Gastrocnemius medialis (tissue), 4 donors: ENCODE measurements around the gene TFPI. TPM values are rescaled to one million over a fixed set of nuclear protein-coding genes. Genes with fewer than 3 reads are reported as not detected.

Experiments
- ATAC-seq, 2 donors: fragments of 150-250 bp; one replicate each; pipeline ENCODE4 v1.9.1; 2016
- DNase-seq, 2 donors: peaks; one replicate each; pipeline ENCODE4 v3.0.0-alpha.2; 2019
- H3K27ac ChIP-seq, 4 donors: fragments of 200-600 bp; sonication (generic); 1 replicate in 1 of 4; 2 replicates in 3 of 4; pipeline ENCODE4 v1.5.1; 2016 to 2018; ENCODE audit warnings: mild to moderate bottlenecking in 2 of 4, moderate library complexity in 1 of 4
- H3K27me3 ChIP-seq, 3 donors: fragments of 200-600 bp; sonication (generic) in 2 of 3; 1 replicate in 1 of 3; 2 replicates in 2 of 3; pipeline versions ENCODE4 v1.5.1 to v1.6.0; 2016 to 2019; ENCODE audit warnings: mild to moderate bottlenecking in 1 of 3, moderate library complexity in 1 of 3
- H3K36me3 ChIP-seq, 2 donors: fragments of 200-600 bp; sonication (generic) in 1 of 2; one replicate each; pipeline ENCODE4 v1.5.1; 2017 to 2018
- H3K4me1 ChIP-seq, 2 donors: fragments of 200-600 bp; sonication (generic) in 1 of 2; one replicate each; pipeline ENCODE4 v1.5.1; 2016 to 2017; ENCODE audit warnings: mild to moderate bottlenecking in 2 of 2
- H3K4me3 ChIP-seq, 4 donors: fragments of 200-600 bp; sonication (generic) in 3 of 4; 1 replicate in 1 of 4; 2 replicates in 3 of 4; pipeline ENCODE4 v1.5.1; 2016 to 2019; ENCODE audit warnings: mild to moderate bottlenecking in 2 of 4
- H3K9me3 ChIP-seq, 3 donors: fragments of 200-600 bp; sonication (generic) in 2 of 3; 1 replicate in 1 of 3; 2 replicates in 2 of 3; pipeline ENCODE4 v1.5.1; 2016 to 2019
- CTCF ChIP-seq, 5 experiments: fragments of 450-650 bp in 3 of 5; fragments of 200-600 bp in 2 of 5; sonication (generic) in 2 of 5; IDR thresholded peaks in 4 of 5; conservative IDR thresholded peaks in 1 of 5; 1 replicate in 4 of 5; 2 replicates in 1 of 5; pipeline ENCODE4 v1.5.1; 2016 to 2019; ENCODE audit warnings: antibody characterized with exemption in 5 of 5, mild to moderate bottlenecking in 3 of 5, moderate library complexity in 3 of 5
- POLR2A ChIP-seq, 2 donors: fragments of 450-650 bp; IDR thresholded peaks; one replicate each; pipeline ENCODE4 v1.6.1; 2017; ENCODE audit warnings: antibody characterized with exemption in 2 of 2, mild to moderate bottlenecking in 2 of 2, moderate library complexity in 2 of 2
- in situ Hi-C, 4 donors: fragments of 200-750 bp; cut with MboI; loops; one replicate each; pipeline versions ENCODE4 v1.15.0 to v1.8.0; 2017; ENCODE audit warnings: low sequenced_read_pairs in 4 of 4
- intact Hi-C: fragments of 100-400 bp; cut with DNase I; formaldehyde crosslinking; loops from one replicate; pipeline ENCODE4 v1.15.1; 2023; ENCODE audit warnings: low total_unique reads
- total RNA-seq, 4 donors: library from RNA; depleted of rRNA; stranded (reverse); fragments of >200 nt; gene quantifications; one replicate each; pipeline versions ENCODE4 v1.1.0 to v1.2.3, GENCODE V29; 2016

Gene TFPI
- total RNA-seq, 4 donors from 2014 or later: 30.7 to 91.5 (median 54.7) TPM

GRCh38 chr2:187590175-187590574 lies 35.9 kb upstream of the TFPI start:
- no peak overlapping the region for H3K4me3 ChIP-seq
- DNase-seq (no peak), ATAC-seq (no peak)
- TF ChIP-seq POLR2A (IDR thresholded peaks at IDR 0.05) (no peak), CTCF (IDR thresholded peaks at IDR 0.05 in 4 of 5, conservative IDR thresholded peaks at IDR 0.05 in 1 of 5) (no peak)
- no peaks in the 10 kb centered on the region for H3K36me3 ChIP-seq
- H3K27me3 ChIP-seq: no peaks in the 10 kb centered on the region
- in situ Hi-C loops: loop anchor here (25.0 kb wide), 3 partner anchors 247 to 1822 kb away; no protein-coding TSS in a partner anchor
- H3K27ac ChIP-seq: no peak overlapping the region
- intact Hi-C loops: no loop called here
- H3K9me3 ChIP-seq: no peaks in the 10 kb centered on the region
- H3K4me1 ChIP-seq: no peaks in the 10 kb centered on the region

- Histone ChIP-seq H3K36me3 (no peaks in the 10 kb centered on the region), H3K9me3 (no peaks in the 10 kb centered on the region), H3K27ac (no peak overlapping the region), H3K27me3 (no peaks in the 10 kb centered on the region), H3K4me3 (no peak overlapping the region), H3K4me1 (peaks cover 2% of the 10 kb centered on the region in 2 donors)
- ATAC-seq (no peak), DNase-seq (no peak)
- TF ChIP-seq CTCF (IDR thresholded peaks at IDR 0.05 in 4 of 5, conservative IDR thresholded peaks at IDR 0.05 in 1 of 5) (no peak), POLR2A (IDR thresholded peaks at IDR 0.05) (no peak)
- in situ Hi-C loops (loop anchor here (25.0 kb wide), 3 partner anchors 251 to 1826 kb away; no protein-coding TSS in a partner anchor), intact Hi-C loops (no loop called here)
These were observed 31.9 kb upstream of the TFPI start for GRCh38 chr2:187586011-187586641.

- ATAC-seq (peak in 1 of 2 donors; percentile 50), DNase-seq (no peak)
- Histone ChIP-seq H3K9me3 (no peaks in the 10 kb centered on the region), H3K27ac (no peak overlapping the region), H3K36me3 (no peaks in the 10 kb centered on the region), H3K4me3 (peak overlapping the region; percentile 24 to 44 (median 32)), H3K27me3 (no peaks in the 10 kb centered on the region), H3K4me1 (peaks cover 3 to 4% of the 10 kb centered on the region in 2 donors)
- intact Hi-C loops: loop anchor here (1.0 to 5.0 kb wide), 3 partner anchors 262 to 1831 kb away; no protein-coding TSS in a partner anchor
- TF ChIP-seq CTCF (IDR thresholded peaks at IDR 0.05 in 4 of 5, conservative IDR thresholded peaks at IDR 0.05 in 1 of 5) (peak; percentile 56 to 66 (median 60)), POLR2A (IDR thresholded peaks at IDR 0.05) (no peak)
- in situ Hi-C loops: loop anchor here (5.0 to 25.0 kb wide), 4 partner anchors 79 to 1831 kb away; no protein-coding TSS in a partner anchor
These were observed 27.1 kb upstream of the TFPI start for GRCh38 chr2:187581125-187581896.

GRCh38 chr2:187580462-187581124 lies 26.4 kb upstream of the TFPI start:
- ATAC-seq: peak; percentile 47 to 64
- in situ Hi-C loops: loop anchor here (5.0 to 25.0 kb wide), 4 partner anchors 78 to 1832 kb away; no protein-coding TSS in a partner anchor
- peak overlapping the region; percentile 24 to 44 (median 32) for H3K4me3 ChIP-seq
- TF ChIP-seq CTCF (IDR thresholded peaks at IDR 0.05 in 4 of 5, conservative IDR thresholded peaks at IDR 0.05 in 1 of 5) (peak; percentile 30 to 70 (median 47)), POLR2A (IDR thresholded peaks at IDR 0.05) (no peak)
- H3K27me3 ChIP-seq: no peaks in the 10 kb centered on the region
- no peaks in the 10 kb centered on the region for H3K36me3 ChIP-seq
- no peak overlapping the region for H3K27ac ChIP-seq
- H3K4me1 ChIP-seq: peaks cover 3 to 4% of the 10 kb centered on the region in 2 donors
- no peak for DNase-seq
- intact Hi-C loops: loop anchor here (1.0 to 5.0 kb wide), 4 partner anchors 80 to 1832 kb away; no protein-coding TSS in a partner anchor
- no peaks in the 10 kb centered on the region for H3K9me3 ChIP-seq
